H1 (cell line): ENCODE data around the gene TMEM154.

Experiments
- BRCA1 ChIP-seq: IDR thresholded peaks from 2 replicates; pipeline ENCODE4 v1.6.1; 2012; ENCODE audit warnings: low read depth, low read length, improper control_type of control experiment
- CTCF ChIP-seq, 3 experiments: IDR thresholded peaks; 1 replicate in 2 of 3; 2 replicates in 1 of 3; pipeline versions ENCODE4 v1.5.1 to v1.6.1; 2011; ENCODE audit warnings: low read length in 3 of 3, mild to moderate bottlenecking in 3 of 3, inconsistent platforms in 2 of 3, low read depth in 1 of 3, moderate library complexity in 1 of 3; ENCODE audit not compliant: insufficient read depth in 1 of 3; ENCODE audit errors: control extremely low read depth in 1 of 3
- GABPA ChIP-seq: IDR thresholded peaks from 2 replicates; pipeline ENCODE4 v1.6.1; 2011; ENCODE audit warnings: mild to moderate bottlenecking, low read length, moderate library complexity, borderline replicate concordance; ENCODE audit not compliant: insufficient read depth
- JUND ChIP-seq: IDR thresholded peaks from 2 replicates; pipeline ENCODE4 v1.6.1; 2011; ENCODE audit warnings: mild to moderate bottlenecking, improper control_type of control experiment, low read length
- POLR2A ChIP-seq, 2 experiments: IDR thresholded peaks; 1 replicate in 1 of 2; 2 replicates in 1 of 2; pipeline ENCODE4 v1.6.1; 2011; ENCODE audit warnings: low read depth in 2 of 2, low read length in 2 of 2, mild to moderate bottlenecking in 2 of 2; ENCODE audit errors: control extremely low read depth in 1 of 2
- RXRA ChIP-seq: IDR thresholded peaks from 2 replicates; pipeline ENCODE4 v1.6.1; 2011; ENCODE audit warnings: low read depth, mild to moderate bottlenecking, low read length, moderate library complexity; ENCODE audit not compliant: insufficient read depth
- SRF ChIP-seq: IDR thresholded peaks from 2 replicates; pipeline ENCODE4 v1.6.1; 2011; ENCODE audit warnings: mild to moderate bottlenecking, low read depth, low read length, moderate library complexity
- USF2 ChIP-seq: IDR thresholded peaks from 2 replicates; pipeline ENCODE4 v1.6.1; 2011; ENCODE audit warnings: low read length, improper control_type of control experiment

GRCh38 chr4:152696764-152697261, 17.0 kb upstream of the TMEM154 start:
- TF ChIP-seq USF2 = no peak
- no peak for TF ChIP-seq CTCF (IDR thresholded peaks at IDR 0.05; ENCODE audit: control extremely low read depth in 1 of 3, insufficient read depth in 1 of 3, low read depth in 1 of 3, low read length in 3 of 3)
- no peak for TF ChIP-seq BRCA1
- TF ChIP-seq SRF = no peak
- no peak for TF ChIP-seq POLR2A (IDR thresholded peaks at IDR 0.05; ENCODE audit: control extremely low read depth in 1 of 2, low read depth in 2 of 2, low read length in 2 of 2)
- no peak for TF ChIP-seq JUND
- TF ChIP-seq GABPA = no peak
- TF ChIP-seq RXRA = no peak
